Psoas muscle (tissue), 8 donors: Measurements from ENCODE around the gene STMN3. TPM values are rescaled to one million over a fixed set of nuclear protein-coding genes. Genes with fewer than 3 reads are reported as not detected.

Experiments used
- ATAC-seq, 4 donors: fragments of 200-7000 bp; cut with Tn5 transposase; one replicate each; pipeline ENCODE4 v1.9.1; 2020; ENCODE audit warnings: moderate library complexity in 3 of 4, mild to moderate bottlenecking in 2 of 4
- DNase-seq, 2 donors: peaks; one replicate each; pipeline ENCODE4 v3.0.0-alpha.2; 2020
- H3K27ac ChIP-seq: fragments of 200-600 bp; one replicate; pipeline ENCODE4 v1.8.0; 2022
- H3K27me3 ChIP-seq, 3 donors: fragments of 200-600 bp in 1 of 3; one replicate each; pipeline versions ENCODE4 v1.6.1 to v1.8.0; 2013 to 2022; ENCODE audit warnings: low read length in 2 of 3, mild to moderate bottlenecking in 2 of 3, moderate library complexity in 1 of 3; ENCODE audit not compliant: insufficient read depth in 3 of 3
- H3K36me3 ChIP-seq, 2 donors: fragments of 200-600 bp in 1 of 2; one replicate each; pipeline versions ENCODE4 v1.6.1 to v1.8.0; 2013 to 2022; ENCODE audit warnings: low read depth in 1 of 2, mild to moderate bottlenecking in 1 of 2, moderate library complexity in 1 of 2; ENCODE audit not compliant: insufficient read depth in 1 of 2
- H3K4me1 ChIP-seq: fragments of 200-600 bp; one replicate; pipeline ENCODE4 v1.8.0; 2022
- H3K4me3 ChIP-seq: fragments of 200-600 bp; one replicate; pipeline ENCODE4 v1.8.0; 2022; ENCODE audit warnings: mild to moderate bottlenecking
- H3K9me3 ChIP-seq: fragments of 200-600 bp; one replicate; pipeline ENCODE4 v1.8.0; 2022
- CTCF ChIP-seq: fragments of 200-600 bp; IDR thresholded peaks from one replicate; pipeline ENCODE4 v1.8.0; 2022; ENCODE audit warnings: antibody characterized with exemption
- WGBS, 3 donors: extraction: QIAGEN DNeasy Blood & Tissue Kit; methylation state at CpG; one replicate each; pipeline versions ENCODE4 v1.1.6 to v1.1.7; 2013; 5-methylcytosine and 5-hydroxymethylcytosine counted together
- intact Hi-C, 2 donors: fragments of 100-400 bp; cut with DNase I; formaldehyde crosslinking; loops; one replicate each; pipeline versions ENCODE4 v1.11.0 to v1.14.2; 2022
- polyA plus RNA-seq, 3 donors: library from polyadenylated mRNA; stranded (reverse); fragments of 200-250 nt; gene quantifications; one replicate each; pipeline ENCODE4 v1.2.3, GENCODE V29; 2013
- total RNA-seq, 4 donors: library from RNA; stranded (reverse); fragmentation: NEBNext Ultra II Directional in 2 of 4; extraction: Animal tissue kit (Norgen Biotek cat#: 25700) in 2 of 4; gene quantifications; one replicate each; pipeline versions ENCODE4 v1.2.1 to v1.2.4, GENCODE V29; 2021 to 2023
- donor health status: healthy with polysubstance abuse.
- donor health status: DM: no; HTN: no; CAD: no; lungs with moderate emphysema.
- donor health status: Bipolar disorder and iron deficiency.
- donor health status: healthy.
- donor health status: DM: yes; HTN: yes; CAD: no.
- donor health status: DM: no; HTN: no; CAD: no.
- donor health status: DM: no; HTN: no; CAD: no.
- donor health status: DM: yes; HTN: yes; CAD: no.

STMN3 gene
- total and polyA plus RNA-seq, 7 donors = 1.0 to 3.1 (median 2.4) TPM

GRCh38 chr20:63597651-63598478 lies 55.4 kb downstream of the STMN3 start:
- H3K4me1 ChIP-seq = no peaks in the 10 kb centered on the region
- WGBS, 3 donors = 87 to 90% (median 88%) methylated on average over 23 of the region's 23 CpGs
- ATAC-seq = no peak
- TF ChIP-seq CTCF = no peak
- peaks cover 0 to 64% of the 10 kb centered on the region in 2 donors for H3K36me3 ChIP-seq
- intact Hi-C loops = no loop called here
- no peaks in the 10 kb centered on the region for H3K27me3 ChIP-seq
- H3K9me3 ChIP-seq = no peaks in the 10 kb centered on the region
- DNase-seq = no peak
- H3K27ac ChIP-seq = no peak overlapping the region
- no peak overlapping the region for H3K4me3 ChIP-seq

- Histone ChIP-seq H3K4me1 (no peaks in the 10 kb centered on the region), H3K36me3 (peaks cover 4 to 66% of the 10 kb centered on the region in 2 donors), H3K9me3 (no peaks in the 10 kb centered on the region), H3K27me3 (no peaks in the 10 kb centered on the region), H3K4me3 (no peak overlapping the region), H3K27ac (no peak overlapping the region)
- 91 to 94% (median 92%) methylated on average over 6 of the region's 6 CpGs for WGBS, 3 donors
- intact Hi-C loops = no loop called here
- no peak for DNase-seq
- no peak for ATAC-seq
- no peak for TF ChIP-seq CTCF
Measured at GRCh38 chr20:63596423-63596822, 56.8 kb downstream of the STMN3 start.

GRCh38 chr20:63595416-63596127 lies 57.7 kb downstream of the STMN3 start:
- no peaks in the 10 kb centered on the region for H3K27me3 ChIP-seq
- ATAC-seq (no peak), DNase-seq (no peak)
- H3K4me1 ChIP-seq = no peaks in the 10 kb centered on the region
- H3K36me3 ChIP-seq = peaks cover 4 to 66% of the 10 kb centered on the region in 2 donors
- H3K27ac ChIP-seq = no peak overlapping the region
- H3K4me3 ChIP-seq = no peak overlapping the region
- WGBS, 3 donors = 93 to 96% (median 93%) methylated on average over 25 to 30 of the region's 30 CpGs
- no peak for TF ChIP-seq CTCF
- intact Hi-C loops = no loop called here
- no peaks in the 10 kb centered on the region for H3K9me3 ChIP-seq

- peak in 1 of 2 donors; percentile 73 for DNase-seq
- Histone ChIP-seq H3K27ac (no peak overlapping the region), H3K9me3 (no peaks in the 10 kb centered on the region), H3K4me1 (no peaks in the 10 kb centered on the region), H3K36me3 (peaks cover 4 to 69% of the 10 kb centered on the region in 2 donors), H3K4me3 (no peak overlapping the region), H3K27me3 (no peaks in the 10 kb centered on the region)
- TF ChIP-seq CTCF = no peak
- intact Hi-C loops = no loop called here
- WGBS, 3 donors = 58 to 80% (median 68%) methylated on average over 10 of the region's 10 CpGs
- peak in 1 of 4 donors; percentile 23 for ATAC-seq
Measured at GRCh38 chr20:63594043-63594561, 59.1 kb downstream of the STMN3 start.
